ENCODE data around the gene LDLRAD1. TPM values are rescaled to one million over a fixed set of nuclear protein-coding genes. Genes with fewer than 3 reads are reported as not detected.

LDLRAD1 gene
- total and polyA plus RNA-seq, 10 of the 15 experiments (the other 5 are each of a cell fraction or from before 2014, with no cell fraction given) = not detected

DNA sequence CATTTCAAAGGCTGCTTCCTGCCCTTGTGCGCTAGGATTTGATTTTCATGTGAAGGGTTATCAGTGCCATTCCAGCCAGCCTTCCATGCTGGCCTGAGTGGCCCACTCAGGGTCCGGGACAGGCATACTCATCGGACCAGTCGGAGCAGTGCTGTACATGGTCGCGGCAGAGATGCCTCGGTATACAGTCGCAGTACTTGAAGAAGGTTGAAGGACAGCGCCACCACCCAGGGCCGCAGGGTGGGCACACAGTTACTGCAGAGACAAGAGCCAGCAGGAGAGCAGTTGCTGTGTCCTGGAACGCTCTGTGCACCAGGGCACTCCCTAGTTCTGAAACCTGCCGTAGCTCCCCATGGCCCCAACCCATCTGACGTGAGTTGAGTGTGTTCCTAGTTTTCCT is 9.1 kb downstream of the LDLRAD1 start:
- no peaks in the 10 kb centered on the region; the same call in 2 of the 3 replicates for H3K9me3 ChIP-seq (replicated peaks; ENCODE audit: control insufficient read depth, insufficient read depth, low read length)
- intact Hi-C loops (cut with micrococcal nuclease; ENCODE audit: unreplicated experiment) (no loop called here), in situ Hi-C loops (cut with MboI) (no loop called here)
- ATAC-seq (no peak), DNase-seq (ENCODE audit: low read depth, low spot score) (no peak), FAIRE-seq (no peak)
- H3K36me3 ChIP-seq (ENCODE audit: control insufficient read depth in 2 of 2, insufficient read depth in 2 of 2, low read length in 1 of 2) = no peaks in the 10 kb centered on the region
- no peak overlapping the region for H3K4me3 ChIP-seq
- no peak overlapping the region for H3K27ac ChIP-seq (ENCODE audit: control insufficient read depth, insufficient read depth)
- ChIA-PET CTCF (interaction anchor here (1.5 kb wide), 1 partner anchor 148 kb away, joined by 6 read pairs; no protein-coding TSS in a partner anchor), SMC1A (ENCODE audit: uncharacterized antibody, unreplicated experiment) (no interaction called here), POLR2A (no interaction called here), RAD21 (ENCODE audit: unreplicated experiment) (interaction anchor here (1.4 kb wide), 1 partner anchor 9 kb away, joined by 3 read pairs; the partner anchor contains the start of gene LDLRAD1)
- no peaks in the 10 kb centered on the region for H4K20me1 ChIP-seq (ENCODE audit: control insufficient read depth, insufficient read depth)
- H3K9ac ChIP-seq (ENCODE audit: control insufficient read depth, insufficient read depth, low read length) = no peak overlapping the region
- H3K27me3 ChIP-seq (replicated peaks in 1 of 2; ENCODE audit: control insufficient read depth in 2 of 2, insufficient read depth in 2 of 2, low read length in 1 of 2) = no peaks in the 10 kb centered on the region; a peak in 1 of 4 replicates
- H3K4me2 ChIP-seq (ENCODE audit: control insufficient read depth, insufficient read depth) = no peak overlapping the region
- H2AFZ ChIP-seq (ENCODE audit: control insufficient read depth, low read depth, low read length) = no peak overlapping the region
- H3K4me1 ChIP-seq (ENCODE audit: control insufficient read depth, insufficient read depth, low read length) = no peaks in the 10 kb centered on the region
- TF ChIP-seq RBBP5 (conservative IDR thresholded peaks at IDR 0.05) = no peak
- TF ChIP-seq, protein P1, sequence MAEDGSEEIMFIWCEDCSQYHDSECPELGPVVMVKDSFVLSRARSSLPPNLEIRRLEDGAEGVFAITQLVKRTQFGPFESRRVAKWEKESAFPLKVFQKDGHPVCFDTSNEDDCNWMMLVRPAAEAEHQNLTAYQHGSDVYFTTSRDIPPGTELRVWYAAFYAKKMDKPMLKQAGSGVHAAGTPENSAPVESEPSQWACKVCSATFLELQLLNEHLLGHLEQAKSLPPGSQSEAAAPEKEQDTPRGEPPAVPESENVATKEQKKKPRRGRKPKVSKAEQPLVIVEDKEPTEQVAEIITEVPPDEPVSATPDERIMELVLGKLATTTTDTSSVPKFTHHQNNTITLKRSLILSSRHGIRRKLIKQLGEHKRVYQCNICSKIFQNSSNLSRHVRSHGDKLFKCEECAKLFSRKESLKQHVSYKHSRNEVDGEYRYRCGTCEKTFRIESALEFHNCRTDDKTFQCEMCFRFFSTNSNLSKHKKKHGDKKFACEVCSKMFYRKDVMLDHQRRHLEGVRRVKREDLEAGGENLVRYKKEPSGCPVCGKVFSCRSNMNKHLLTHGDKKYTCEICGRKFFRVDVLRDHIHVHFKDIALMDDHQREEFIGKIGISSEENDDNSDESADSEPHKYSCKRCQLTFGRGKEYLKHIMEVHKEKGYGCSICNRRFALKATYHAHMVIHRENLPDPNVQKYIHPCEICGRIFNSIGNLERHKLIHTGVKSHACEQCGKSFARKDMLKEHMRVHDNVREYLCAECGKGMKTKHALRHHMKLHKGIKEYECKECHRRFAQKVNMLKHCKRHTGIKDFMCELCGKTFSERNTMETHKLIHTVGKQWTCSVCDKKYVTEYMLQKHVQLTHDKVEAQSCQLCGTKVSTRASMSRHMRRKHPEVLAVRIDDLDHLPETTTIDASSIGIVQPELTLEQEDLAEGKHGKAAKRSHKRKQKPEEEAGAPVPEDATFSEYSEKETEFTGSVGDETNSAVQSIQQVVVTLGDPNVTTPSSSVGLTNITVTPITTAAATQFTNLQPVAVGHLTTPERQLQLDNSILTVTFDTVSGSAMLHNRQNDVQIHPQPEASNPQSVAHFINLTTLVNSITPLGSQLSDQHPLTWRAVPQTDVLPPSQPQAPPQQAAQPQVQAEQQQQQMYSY (CRISPR knock-in tag; IDR thresholded peaks at IDR 0.05) = no peak
- TF ChIP-seq RAD51 (IDR thresholded peaks at IDR 0.05) = no peak
- no peak for TF ChIP-seq BHLHE40 (IDR thresholded peaks at IDR 0.05; ENCODE audit: borderline replicate concordance in 1 of 2, low read depth in 2 of 2, low read length in 1 of 2)
- TF ChIP-seq RUNX3 (IDR thresholded peaks at IDR 0.05; ENCODE audit: low read length) = no peak
- TF ChIP-seq GATAD2B (conservative IDR thresholded peaks at IDR 0.05; ENCODE audit: low read depth) = no peak
- no peak for TF ChIP-seq PML (IDR thresholded peaks at IDR 0.05; ENCODE audit: low read length)
- TF ChIP-seq, protein P2, sequence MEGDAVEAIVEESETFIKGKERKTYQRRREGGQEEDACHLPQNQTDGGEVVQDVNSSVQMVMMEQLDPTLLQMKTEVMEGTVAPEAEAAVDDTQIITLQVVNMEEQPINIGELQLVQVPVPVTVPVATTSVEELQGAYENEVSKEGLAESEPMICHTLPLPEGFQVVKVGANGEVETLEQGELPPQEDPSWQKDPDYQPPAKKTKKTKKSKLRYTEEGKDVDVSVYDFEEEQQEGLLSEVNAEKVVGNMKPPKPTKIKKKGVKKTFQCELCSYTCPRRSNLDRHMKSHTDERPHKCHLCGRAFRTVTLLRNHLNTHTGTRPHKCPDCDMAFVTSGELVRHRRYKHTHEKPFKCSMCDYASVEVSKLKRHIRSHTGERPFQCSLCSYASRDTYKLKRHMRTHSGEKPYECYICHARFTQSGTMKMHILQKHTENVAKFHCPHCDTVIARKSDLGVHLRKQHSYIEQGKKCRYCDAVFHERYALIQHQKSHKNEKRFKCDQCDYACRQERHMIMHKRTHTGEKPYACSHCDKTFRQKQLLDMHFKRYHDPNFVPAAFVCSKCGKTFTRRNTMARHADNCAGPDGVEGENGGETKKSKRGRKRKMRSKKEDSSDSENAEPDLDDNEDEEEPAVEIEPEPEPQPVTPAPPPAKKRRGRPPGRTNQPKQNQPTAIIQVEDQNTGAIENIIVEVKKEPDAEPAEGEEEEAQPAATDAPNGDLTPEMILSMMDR (IDR thresholded peaks at IDR 0.05 in 2 of 3, conservative IDR thresholded peaks at IDR 0.05 in 1 of 3; ENCODE audit: control insufficient read depth in 2 of 3, extremely low read depth in 1 of 3, insufficient read depth in 1 of 3, low read depth in 3 of 3, low read length in 3 of 3) = no peak
- H3K79me2 ChIP-seq (ENCODE audit: control insufficient read depth, insufficient read depth, low read length) = no peaks in the 10 kb centered on the region
- BruUV-seq (replicated peaks) = no TSS peak
- WGBS (ENCODE audit: insufficient coverage, insufficient replicate concordance, low lambda C conversion rate, missing lambda C conversion rate) = 65% methylated on average over 13 of the region's 13 CpGs
